H1 (cell line): ENCODE results near the gene ABCB10. TPM values are rescaled to one million over a fixed set of nuclear protein-coding genes. Genes with fewer than 3 reads are reported as not detected.

Experiments
- CTCF ChIA-PET: fragments of 300-600 bp; sonication (Branson Sonifier 250); formaldehyde crosslinking; loops from one replicate; lab custom pipeline; 2021; ENCODE audit not compliant: partially characterized antibody; lab: Charles Lee
- POLR2A ChIA-PET: fragments of 300-600 bp; sonication (Branson Sonifier 250); formaldehyde crosslinking; loops from one replicate; lab custom pipeline; 2021; ENCODE audit warnings: inconsistent platforms; ENCODE audit not compliant: partially characterized antibody; lab: Charles Lee
- DNase-seq, 2 experiments: peaks; one replicate each; pipeline versions ENCODE4 v3.0.0 to v3.0.0-alpha.2; 2010 to 2022; ENCODE audit warnings: low spot score in 2 of 2, low read depth in 1 of 2, mixed read lengths in 1 of 2
- FAIRE-seq: peaks from 2 replicates; lab custom pipeline; 2011; peaks lifted over from hg19 to GRCh38; lab: Jason Lieb, UNC
- H2AFZ ChIP-seq: 2 replicates; pipeline ENCODE4 v1.8.1; 2012; ENCODE audit warnings: low read length, inconsistent platforms
- H2AK5ac ChIP-seq: 2 replicates; pipeline ENCODE4 v1.6.1; 2013; ENCODE audit warnings: low read depth, low read length
- H2BK120ac ChIP-seq: replicated peaks from 2 replicates; pipeline ENCODE3; 2013; ENCODE audit warnings: low read depth, low read length, inconsistent platforms
- H2BK12ac ChIP-seq: 2 replicates; pipeline ENCODE4 v1.6.1; 2013; ENCODE audit warnings: low read depth, low read length
- H2BK15ac ChIP-seq: 2 replicates; pipeline ENCODE4 v1.6.1; 2013; ENCODE audit warnings: low read length
- H2BK20ac ChIP-seq: 2 replicates; pipeline ENCODE4 v1.6.1; 2013; ENCODE audit warnings: low read length
- H2BK5ac ChIP-seq: 2 replicates; pipeline ENCODE4 v1.6.1; 2013; ENCODE audit warnings: low read depth, low read length
- H3K14ac ChIP-seq: 2 replicates; pipeline ENCODE4 v1.6.1; 2013; ENCODE audit warnings: inconsistent platforms; ENCODE audit not compliant: insufficient read length
- H3K18ac ChIP-seq: 2 replicates; pipeline ENCODE4 v1.6.1; 2013; ENCODE audit warnings: low read length; ENCODE audit errors: extremely low read depth
- H3K23ac ChIP-seq: 2 replicates; pipeline ENCODE4 v1.6.1; 2013; ENCODE audit warnings: inconsistent platforms; ENCODE audit not compliant: insufficient read length
- H3K23me2 ChIP-seq: 2 replicates; pipeline ENCODE4 v1.6.1; 2013; ENCODE audit warnings: low read depth, low read length
- H3K27ac ChIP-seq: 2 replicates; pipeline ENCODE4 v1.6.1; 2011; ENCODE audit warnings: low read depth, low read length, inconsistent platforms
- H3K27me3 ChIP-seq, 4 experiments: replicated peaks in 1 of 4; 1 replicate in 1 of 4; 2 replicates in 3 of 4; pipeline versions ENCODE4 v1.6.1 to v1.8.1; 2011 to 2013; ENCODE audit warnings: low read length in 3 of 4, mild to moderate bottlenecking in 3 of 4, inconsistent platforms in 2 of 4, mixed read lengths in 2 of 4, moderate library complexity in 1 of 4; ENCODE audit not compliant: control insufficient read depth in 3 of 4, insufficient read depth in 3 of 4; ENCODE audit errors: extremely low read depth in 1 of 4
- H3K36me3 ChIP-seq, 4 experiments: 2 replicates each; pipeline versions ENCODE4 v1.6.1 to v1.8.1; 2011 to 2013; ENCODE audit warnings: mild to moderate bottlenecking in 4 of 4, low read length in 3 of 4, moderate library complexity in 2 of 4, control low read depth in 1 of 4, inconsistent platforms in 1 of 4; ENCODE audit not compliant: insufficient read depth in 4 of 4, control insufficient read depth in 2 of 4
- H3K4ac ChIP-seq: replicated peaks from 2 replicates; pipeline ENCODE3; 2013; ENCODE audit warnings: low read length, low read depth, mixed read lengths, inconsistent platforms; ENCODE audit not compliant: insufficient read length
- H3K4me1 ChIP-seq, 4 experiments: replicated peaks in 1 of 4; 1 replicate in 1 of 4; 2 replicates in 3 of 4; pipeline versions ENCODE4 v1.6.1 to v1.8.1; 2011 to 2013; ENCODE audit warnings: low read length in 3 of 4, inconsistent platforms in 2 of 4, mixed read lengths in 1 of 4; ENCODE audit not compliant: insufficient read depth in 4 of 4, control insufficient read depth in 3 of 4
- H3K4me2 ChIP-seq, 2 experiments: 2 replicates each; pipeline versions ENCODE4 v1.6.1 to v1.8.1; 2011 to 2013; ENCODE audit warnings: low read depth in 2 of 2, low read length in 2 of 2, control low read depth in 1 of 2, inconsistent platforms in 1 of 2, mild to moderate bottlenecking in 1 of 2; ENCODE audit not compliant: insufficient read depth in 1 of 2
- H3K4me3 ChIP-seq, 4 experiments: fragments of 200-600, 300-600 bp in 1 of 4; sonication (generic), shearing (Covaris generic), sonication (Bioruptor Twin) in 1 of 4; 2 replicates each; pipeline versions ENCODE4 v1.5.1 to v1.8.1; 2011 to 2016; ENCODE audit warnings: low read length in 4 of 4, low read depth in 3 of 4, control low read depth in 2 of 4, inconsistent platforms in 2 of 4, mild to moderate bottlenecking in 2 of 4, mixed read lengths in 1 of 4, moderate library complexity in 1 of 4; ENCODE audit not compliant: insufficient read depth in 2 of 4; ENCODE audit errors: extremely low read depth in 1 of 4
- H3K56ac ChIP-seq: replicated peaks from 2 replicates; pipeline ENCODE3; 2013; ENCODE audit warnings: low read depth, mild to moderate bottlenecking, mixed read lengths, low read length, inconsistent platforms; ENCODE audit not compliant: insufficient read length
- H3K79me1 ChIP-seq: 2 replicates; pipeline ENCODE4 v1.6.1; 2013; ENCODE audit warnings: low read depth, low read length, control low read depth
- H3K79me2 ChIP-seq, 2 experiments: 2 replicates each; pipeline versions ENCODE4 v1.6.1 to v1.8.1; 2012 to 2013; ENCODE audit warnings: low read length in 2 of 2, mild to moderate bottlenecking in 2 of 2, inconsistent platforms in 1 of 2; ENCODE audit not compliant: insufficient read depth in 2 of 2, control insufficient read depth in 1 of 2
- H3K9ac ChIP-seq, 4 experiments: replicated peaks in 1 of 4; 1 replicate in 1 of 4; 2 replicates in 3 of 4; pipeline versions ENCODE4 v1.6.1 to v1.8.1; 2011 to 2013; ENCODE audit warnings: low read depth in 3 of 4, low read length in 3 of 4, control low read depth in 2 of 4, mild to moderate bottlenecking in 2 of 4, moderate library complexity in 2 of 4, inconsistent platforms in 1 of 4; ENCODE audit errors: extremely low read depth in 1 of 4
- H3K9me3 ChIP-seq, 2 experiments: 2 replicates each; pipeline versions ENCODE4 v1.6.1 to v1.8.1; 2012 to 2013; ENCODE audit warnings: mild to moderate bottlenecking in 2 of 2, moderate library complexity in 2 of 2, control low read depth in 1 of 2, inconsistent platforms in 1 of 2, low read depth in 1 of 2, low read length in 1 of 2, mixed read lengths in 1 of 2; ENCODE audit not compliant: insufficient read depth in 2 of 2
- H4K20me1 ChIP-seq, 2 experiments: replicated peaks in 1 of 2; 2 replicates each; pipeline versions ENCODE3 to v1.8.1; 2011 to 2013; ENCODE audit warnings: inconsistent platforms in 2 of 2, low read length in 2 of 2, mild to moderate bottlenecking in 1 of 2; ENCODE audit not compliant: insufficient read depth in 2 of 2, control insufficient read depth in 1 of 2
- H4K5ac ChIP-seq: 2 replicates; pipeline ENCODE4 v1.6.1; 2013; ENCODE audit warnings: low read length, low read depth, mixed read lengths, inconsistent platforms; ENCODE audit not compliant: insufficient read length
- H4K8ac ChIP-seq: 2 replicates; pipeline ENCODE4 v1.8.0; 2013; ENCODE audit warnings: mild to moderate bottlenecking, moderate library complexity, low read length, inconsistent platforms; ENCODE audit not compliant: insufficient read depth; ENCODE audit errors: extremely low read depth
- H4K91ac ChIP-seq: replicated peaks from 2 replicates; pipeline ENCODE3; 2013; ENCODE audit warnings: low read length, mixed read lengths, inconsistent platforms; ENCODE audit not compliant: insufficient read length
- BRCA1 ChIP-seq: IDR thresholded peaks from 2 replicates; pipeline ENCODE4 v1.6.1; 2012; ENCODE audit warnings: low read depth, low read length, improper control_type of control experiment
- CREB1 ChIP-seq: IDR thresholded peaks from 2 replicates; pipeline ENCODE4 v1.6.1; 2012; ENCODE audit warnings: inconsistent platforms
- KDM4A ChIP-seq: IDR thresholded peaks from one replicate; pipeline ENCODE4 v1.7.1; 2012; ENCODE audit warnings: low read depth, mild to moderate bottlenecking, moderate library complexity, low read length, inconsistent platforms; ENCODE audit not compliant: severe bottlenecking
- PHF8 ChIP-seq: fragments of 200-600 bp; sonication (generic); conservative IDR thresholded peaks from 2 replicates; pipeline ENCODE4 v1.7.1; 2012; ENCODE audit warnings: low read depth, mild to moderate bottlenecking, inconsistent platforms, low read length, moderate library complexity
- SAP30 ChIP-seq: fragments of 300-600 bp; sonication (generic); IDR thresholded peaks from 2 replicates; pipeline ENCODE4 v1.7.1; 2012; ENCODE audit warnings: low read length, moderate library complexity, mild to moderate bottlenecking, inconsistent platforms; ENCODE audit not compliant: insufficient read depth, insufficient replicate concordance
- SP1 ChIP-seq: IDR thresholded peaks from 2 replicates; pipeline ENCODE4 v1.6.1; 2011; ENCODE audit warnings: low read depth, low read length
- SP2 ChIP-seq: IDR thresholded peaks from 2 replicates; pipeline ENCODE4 v1.6.1; 2012; ENCODE audit warnings: mild to moderate bottlenecking, low read length, inconsistent platforms
- TAF1 ChIP-seq: IDR thresholded peaks from 2 replicates; pipeline ENCODE4 v1.6.1; 2011; ENCODE audit warnings: mild to moderate bottlenecking, low read depth, low read length
- WGBS, 2 experiments: shearing (Covaris generic) in 1 of 2; methylation state at CpG; one replicate each; pipeline versions ENCODE4 v1.1.6 to v1.1.7; 2013 to 2015; ENCODE audit warnings: low lambda C conversion rate in 2 of 2, mixed read lengths in 2 of 2, inconsistent platforms in 1 of 2, low coverage in 1 of 2, missing lambda C conversion rate in 1 of 2; ENCODE audit not compliant: insufficient replicate concordance in 2 of 2, insufficient coverage in 1 of 2, insufficient read length in 1 of 2; ENCODE audit errors: extremely low coverage in 1 of 2, missing lambda C conversion rate in 1 of 2; 5-methylcytosine and 5-hydroxymethylcytosine counted together
- polyA plus RNA-seq, 7 experiments: library from polyadenylated mRNA; depleted of rRNA in 3 of 7; stranded (reverse) in 5 of 7; unstranded in 2 of 7; fragments of >200 nt in 5 of 7; fragments of 200-250 nt in 2 of 7; gene quantifications; 1 replicate in 5 of 7; 2 replicates in 1 of 7; 4 replicates in 1 of 7; pipeline versions ENCODE4 v1.2.1 to v1.2.3, GENCODE V29; 2011 to 2013; ENCODE audit warnings: missing spikeins in 2 of 7, mixed read lengths in 2 of 7
- total RNA-seq: library from RNA; stranded (reverse); fragmentation: NEBNext Ultra II Directional; extraction: Animal tissue kit (Norgen Biotek cat#: 25700); gene quantifications from 2 replicates; pipeline ENCODE4 v1.2.1, GENCODE V29; 2021

Gene ABCB10
- total and polyA plus RNA-seq, 2 of the 8 experiments (the other 6 are each of a cell fraction or from before 2014, with no cell fraction given): 3.6 to 11.9 TPM

GRCh38 chr1:229600229-229600628, 41.7 kb upstream of the ABCB10 start:
- peaks cover 0 to 4% of the 10 kb centered on the region in 2 experiments for H4K20me1 ChIP-seq
- H2BK20ac ChIP-seq: no peak overlapping the region
- H3K4me1 ChIP-seq: peaks cover 0 to 3% (median 2%) of the 10 kb centered on the region in 4 experiments; a peak in 1 of 7 replicates
- H3K4ac ChIP-seq: no peak overlapping the region
- H2BK12ac ChIP-seq: no peak overlapping the region
- DNase-seq (no peak), FAIRE-seq (peak; percentile 32)
- no peak overlapping the region for H2BK15ac ChIP-seq
- no peak overlapping the region for H4K91ac ChIP-seq
- no peak overlapping the region for H3K4me2 ChIP-seq
- ChIA-PET POLR2A (no interaction called here), CTCF (interaction anchor here (0.6 kb wide), 1 partner anchor 66 kb away, joined by 4 read pairs; no protein-coding TSS in a partner anchor)
- H3K79me1 ChIP-seq: no peaks in the 10 kb centered on the region; the same call in 1 of the 2 replicates
- no peak overlapping the region for H3K9ac ChIP-seq
- H2AFZ ChIP-seq: no peak overlapping the region
- peaks cover 0 to 20% (median 12%) of the 10 kb centered on the region in 4 experiments; a peak in 6 of 8 replicates for H3K36me3 ChIP-seq
- no peak overlapping the region for H2BK120ac ChIP-seq
- no peak overlapping the region for H2AK5ac ChIP-seq
- no peak overlapping the region for H3K18ac ChIP-seq
- H3K79me2 ChIP-seq: 0 out of 4 replicates have a peak, but pooled peaks cover 0 to 3% of the 10 kb centered on the region in 2 experiments
- H3K27ac ChIP-seq: no peak overlapping the region
- H2BK5ac ChIP-seq: no peak overlapping the region
- no peaks in the 10 kb centered on the region for H3K23me2 ChIP-seq
- no peak overlapping the region for H4K5ac ChIP-seq
- no peak overlapping the region for H3K4me3 ChIP-seq
- no peak overlapping the region for H3K23ac ChIP-seq
- H4K8ac ChIP-seq: no peak overlapping the region
- 93% methylated on average over 5 of the region's 5 CpGs; no CpG with 5 or more reads in 1 of the 2 experiments for WGBS, 2 experiments
- no peak overlapping the region for H3K14ac ChIP-seq
- no peak overlapping the region for H3K56ac ChIP-seq
- H3K9me3 ChIP-seq: no peaks in the 10 kb centered on the region
- no peaks in the 10 kb centered on the region for H3K27me3 ChIP-seq
- TF ChIP-seq PHF8: no peak
- no peak for TF ChIP-seq CREB1
- no peak for TF ChIP-seq TAF1
- no peak for TF ChIP-seq KDM4A
- no peak for TF ChIP-seq SAP30
- TF ChIP-seq BRCA1: no peak
- TF ChIP-seq SP1: no peak
- no peak for TF ChIP-seq SP2
